Kidney glomerular epithelial cell (primary cell): ENCODE results near the gene CTRB2.
"Not testable (repeated sequence)": the region's sequence is repeated elsewhere in the genome, so short reads cannot be mapped to it uniquely, and the experiment has no call there.

ENCODE experiments used
- DNase-seq: peaks from one replicate; lab custom pipeline; 2025; lab: John Stamatoyannopoulos, UW

The CTRB2 gene

GRCh38 chr16:75205961-75206748 is 806 bp downstream of the CTRB2 start:
- DNase-seq, result not testable (repeated sequence)

GRCh38 chr16:75205438-75205837 is 1.5 kb downstream of the CTRB2 start:
- DNase-seq, result not testable (repeated sequence)

- not testable (repeated sequence) for DNase-seq
Measured at GRCh38 chr16:75204905-75205304, 2.1 kb downstream of the CTRB2 start.

- no peak for DNase-seq
Measured at GRCh38 chr16:75204410-75204758, 2.6 kb downstream of the CTRB2 start.

- DNase-seq, result no peak
Measured at GRCh38 chr16:75203667-75204409, 3.1 kb downstream of the CTRB2 start.

- no peak for DNase-seq
Measured at GRCh38 chr16:75203096-75203495, 3.9 kb downstream of the CTRB2 start.

GRCh38 chr16:75202069-75202590 is 4.8 kb downstream of the CTRB2 start:
- DNase-seq, result no peak

- DNase-seq, result no peak
Measured at GRCh38 chr16:75198135-75198600, 8.8 kb downstream of the CTRB2 start.

- DNase-seq, result no peak
Measured at GRCh38 chr16:75197522-75198134, 9.3 kb downstream of the CTRB2 start.

- DNase-seq, result no peak
Measured at GRCh38 chr16:75196836-75197235, 10.1 kb downstream of the CTRB2 start.

- no peak for DNase-seq
Measured at GRCh38 chr16:75195811-75196790, 10.9 kb downstream of the CTRB2 start.

GRCh38 chr16:75193730-75194444 is 13.1 kb downstream of the CTRB2 start:
- no peak for DNase-seq

- DNase-seq, result no peak
Measured at GRCh38 chr16:75193265-75193650, 13.7 kb downstream of the CTRB2 start.

GRCh38 chr16:75192606-75193264 is 14.2 kb downstream of the CTRB2 start:
- DNase-seq, result no peak

GRCh38 chr16:75189638-75190245 is 17.2 kb downstream of the CTRB2 start:
- no peak for DNase-seq

- no peak for DNase-seq
Measured at GRCh38 chr16:75188832-75189477, 18.0 kb downstream of the CTRB2 start.

GRCh38 chr16:75181630-75182029 is 25.3 kb downstream of the CTRB2 start:
- DNase-seq, result no peak

- DNase-seq, result no peak
Measured at GRCh38 chr16:75179208-75179607, 27.8 kb downstream of the CTRB2 start.

GRCh38 chr16:75176926-75177325 is 30.0 kb downstream of the CTRB2 start:
- DNase-seq, result no peak
